ENCODE data around the gene THBS2.

- no peak for TF ChIP-seq REST (IDR thresholded peaks at IDR 0.05; ENCODE audit: insufficient replicate concordance, low read depth)
- TF ChIP-seq POLR2AphosphoS5 (IDR thresholded peaks at IDR 0.05; ENCODE audit: low read depth), result no peak
- TF ChIP-seq CTCF (IDR thresholded peaks at IDR 0.05; ENCODE audit: insufficient read depth, low read length), result no peak
- TF ChIP-seq GABPA (IDR thresholded peaks at IDR 0.05; ENCODE audit: low read depth), result no peak
Observed at GRCh38 chr6:169200893-169201514, 52.6 kb downstream of the THBS2 start.

All from HL-60 (cell line).